ENCODE measurements around the gene BNIP5. TPM values are rescaled to one million over a fixed set of nuclear protein-coding genes. Genes with fewer than 3 reads are reported as not detected.

Gene BNIP5
- total and polyA plus RNA-seq, 2 experiments from 2014 or later: 0.12 TPM; not detected in 1

DNA sequence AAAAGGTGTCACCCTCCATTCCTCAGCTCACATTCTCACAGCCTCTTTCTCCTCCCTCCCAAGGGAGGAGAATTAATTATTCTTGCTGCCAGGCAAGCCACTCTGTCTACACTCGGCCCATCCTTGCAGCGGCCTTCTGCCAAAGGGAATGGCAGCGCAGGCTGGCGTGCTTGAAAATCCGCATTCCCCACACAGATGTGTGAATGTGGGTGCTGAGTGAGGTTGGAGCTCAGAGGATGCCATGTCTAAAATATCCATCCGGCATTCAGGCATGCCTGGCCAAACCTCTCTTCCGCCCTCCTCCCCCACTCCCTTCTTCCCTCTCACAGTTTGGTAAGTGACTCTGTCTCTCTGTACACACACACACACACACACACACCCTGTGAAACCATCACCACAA is 39.2 kb downstream of the BNIP5 start:
- Histone ChIP-seq H3K36me3 (no peaks in the 10 kb centered on the region), H3K27me3 (no peaks in the 10 kb centered on the region), H3K4me1 (ENCODE audit: low read depth) (no peaks in the 10 kb centered on the region), H3K9me3 (ENCODE audit: low read depth) (no peaks in the 10 kb centered on the region), H3K4me3 (no peak overlapping the region), H3K27ac (no peak overlapping the region)
- TF ChIP-seq CTCF (IDR thresholded peaks at IDR 0.05; ENCODE audit: low read depth, low read length): no peak
- no peak for DNase-seq (ENCODE audit: low read depth in 1 of 2, low spot score in 1 of 2)

DNA sequence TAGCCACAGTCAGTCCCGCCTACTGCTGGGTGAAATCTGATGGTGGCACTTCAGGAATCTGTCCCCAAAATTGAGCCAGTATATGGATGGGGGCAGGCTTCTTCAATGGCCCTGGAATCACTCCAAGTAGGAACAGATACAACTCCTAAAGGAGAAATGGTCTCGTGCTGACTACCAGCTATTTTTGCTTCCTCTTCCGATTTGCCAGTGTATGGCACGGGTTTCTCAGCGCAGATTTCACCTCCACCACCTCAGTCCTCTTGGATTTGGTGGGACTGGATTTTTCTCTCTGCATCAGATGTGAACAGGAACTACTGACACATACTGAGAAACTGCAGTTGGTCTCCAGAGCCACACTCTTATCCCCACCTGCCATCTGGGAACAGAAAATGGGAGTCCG is 39.6 kb downstream of the BNIP5 start:
- H3K4me1 ChIP-seq (ENCODE audit: low read depth): no peaks in the 10 kb centered on the region
- no peak for DNase-seq (ENCODE audit: low read depth in 1 of 2, low spot score in 1 of 2)
- no peaks in the 10 kb centered on the region for H3K27me3 ChIP-seq
- no peak overlapping the region for H3K27ac ChIP-seq
- H3K9me3 ChIP-seq (ENCODE audit: low read depth): no peaks in the 10 kb centered on the region
- no peak overlapping the region for H3K4me3 ChIP-seq
- TF ChIP-seq CTCF (IDR thresholded peaks at IDR 0.05; ENCODE audit: low read depth, low read length): no peak
- no peaks in the 10 kb centered on the region for H3K36me3 ChIP-seq

GRCh38 chr6:36296240-36296639 is 40.4 kb downstream of the BNIP5 start:
- DNase-seq (ENCODE audit: low read depth in 1 of 2, low spot score in 1 of 2): peak in 1 of 2 donors; percentile 39
- no peaks in the 10 kb centered on the region for H3K27me3 ChIP-seq
- no peak overlapping the region for H3K4me3 ChIP-seq
- no peak overlapping the region for H3K27ac ChIP-seq
- TF ChIP-seq CTCF (IDR thresholded peaks at IDR 0.05; ENCODE audit: low read depth, low read length): no peak
- H3K4me1 ChIP-seq (ENCODE audit: low read depth): no peaks in the 10 kb centered on the region
- no peaks in the 10 kb centered on the region for H3K36me3 ChIP-seq
- no peaks in the 10 kb centered on the region for H3K9me3 ChIP-seq (ENCODE audit: low read depth)

DNA sequence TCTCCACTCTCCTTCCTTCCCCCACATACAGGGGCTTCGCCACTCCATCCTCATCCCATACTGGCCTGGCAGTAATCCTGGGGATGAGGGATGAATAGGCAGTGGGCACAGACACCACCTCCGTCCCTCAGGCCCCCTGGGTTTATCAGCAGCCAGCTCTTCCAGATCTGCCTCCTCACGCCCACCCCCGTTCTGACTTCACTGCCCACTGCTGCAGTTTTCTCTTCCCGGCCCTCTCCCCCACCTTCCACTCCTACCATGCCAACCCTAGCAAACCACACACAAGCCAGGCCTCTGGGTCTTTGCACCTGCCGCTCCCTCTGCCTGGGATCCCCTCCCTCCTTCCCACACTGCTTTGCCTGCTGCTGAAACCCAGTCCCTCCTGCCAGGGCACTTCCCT is 44.5 kb downstream of the BNIP5 start:
- no peak for TF ChIP-seq CTCF (IDR thresholded peaks at IDR 0.05; ENCODE audit: low read depth, low read length)
- Histone ChIP-seq H3K4me1 (ENCODE audit: low read depth) (no peaks in the 10 kb centered on the region), H3K9me3 (ENCODE audit: low read depth) (no peaks in the 10 kb centered on the region), H3K4me3 (no peak overlapping the region), H3K36me3 (no peaks in the 10 kb centered on the region), H3K27me3 (no peaks in the 10 kb centered on the region), H3K27ac (no peak overlapping the region)
- no peak for DNase-seq (ENCODE audit: low read depth in 1 of 2, low spot score in 1 of 2)

- peak in 1 of 2 donors; percentile 58 for DNase-seq (ENCODE audit: low read depth in 1 of 2, low spot score in 1 of 2)
- Histone ChIP-seq H3K4me3 (no peak overlapping the region), H3K27ac (no peak overlapping the region), H3K27me3 (peaks cover 4% of the 10 kb centered on the region), H3K36me3 (no peaks in the 10 kb centered on the region), H3K9me3 (ENCODE audit: low read depth) (no peaks in the 10 kb centered on the region), H3K4me1 (ENCODE audit: low read depth) (no peaks in the 10 kb centered on the region)
- no peak for TF ChIP-seq CTCF (IDR thresholded peaks at IDR 0.05; ENCODE audit: low read depth, low read length)
These were observed 45.7 kb downstream of the BNIP5 start for GRCh38 chr6:36290668-36291620.
